CD4-positive, alpha-beta T cell (primary cell): ENCODE data around the gene FAM184B. TPM values are rescaled to one million over a fixed set of nuclear protein-coding genes. Genes with fewer than 3 reads are reported as not detected.

Source experiments
- ATAC-seq: fragments of 200-7000 bp; cut with Tn5 transposase; one replicate; pipeline ENCODE4 v1.10.0; 2022; ENCODE audit warnings: mild to moderate bottlenecking; ENCODE audit not compliant: poor library complexity
- CTCF ChIA-PET: fragments of 350-600 bp; sonication (Branson Sonifier 250); formaldehyde crosslinking; loops from one replicate; lab custom pipeline; 2021; ENCODE audit warnings: antibody characterized with exemption, inconsistent platforms; lab: Charles Lee
- POLR2A ChIA-PET: fragments of 350-600 bp; sonication (Branson Sonifier 250); formaldehyde crosslinking; loops from one replicate; lab custom pipeline; 2021; ENCODE audit warnings: antibody characterized with exemption, inconsistent platforms; lab: Charles Lee
- DNase-seq, 14 experiments: peaks; one replicate each; pipeline ENCODE4 v3.0.0-alpha.2; 2013 to 2020; ENCODE audit warnings: mixed read lengths in 2 of 14
- H3K27ac ChIP-seq, 2 donors: one replicate each; pipeline versions ENCODE4 v1.5.1 to v1.7.0; 2013; ENCODE audit warnings: low read length in 2 of 2, low read depth in 1 of 2, mild to moderate bottlenecking in 1 of 2
- H3K27me3 ChIP-seq, 2 experiments: 1 replicate in 1 of 2; 2 replicates in 1 of 2; pipeline versions ENCODE4 v1.6.1 to v1.7.0; 2013; ENCODE audit warnings: low read length in 2 of 2, control low read depth in 1 of 2, mild to moderate bottlenecking in 1 of 2, moderate library complexity in 1 of 2; ENCODE audit not compliant: insufficient read depth in 2 of 2, control insufficient read depth in 1 of 2
- H3K36me3 ChIP-seq: one replicate; pipeline ENCODE4 v1.6.1; 2013; ENCODE audit warnings: low read length, control low read depth; ENCODE audit not compliant: insufficient read depth
- H3K4me1 ChIP-seq: one replicate; pipeline ENCODE4 v1.6.1; 2013; ENCODE audit warnings: low read length, control low read depth; ENCODE audit not compliant: insufficient read depth
- H3K4me3 ChIP-seq: one replicate; pipeline ENCODE4 v1.5.1; 2013; ENCODE audit warnings: mild to moderate bottlenecking, low read length, moderate library complexity
- H3K9me3 ChIP-seq, 2 experiments: 1 replicate in 1 of 2; 2 replicates in 1 of 2; pipeline versions ENCODE4 v1.6.1 to v1.7.0; 2013; ENCODE audit warnings: low read length in 2 of 2, mild to moderate bottlenecking in 2 of 2, control low read depth in 1 of 2, moderate library complexity in 1 of 2; ENCODE audit not compliant: control insufficient read depth in 1 of 2, insufficient read depth in 1 of 2
- H3K27ac Mint-ChIP-seq: one replicate; pipeline ENCODE4 v1.8.0; 2020; ENCODE audit warnings: mixed read lengths
- H3K27me3 Mint-ChIP-seq: one replicate; pipeline ENCODE4 v1.8.0; 2021; ENCODE audit warnings: mixed read lengths
- H3K36me3 Mint-ChIP-seq: one replicate; pipeline ENCODE4 v1.8.0; 2021; ENCODE audit warnings: low read depth, mixed read lengths
- H3K4me1 Mint-ChIP-seq: one replicate; pipeline ENCODE4 v1.8.0; 2021; ENCODE audit warnings: low read depth, mixed read lengths
- H3K4me3 Mint-ChIP-seq: one replicate; pipeline ENCODE4 v1.8.0; 2020; ENCODE audit warnings: mild to moderate bottlenecking, mixed read lengths
- H3K9me3 Mint-ChIP-seq: one replicate; pipeline ENCODE4 v1.8.0; 2020; ENCODE audit warnings: mixed read lengths
- intact Hi-C, 2 experiments: fragments of 100-400 bp; cut with DNase I in 1 of 2; cut with micrococcal nuclease in 1 of 2; formaldehyde crosslinking; loops; one replicate each; pipeline versions ENCODE4 v1.15.1 to v1.9.0; 2023 to 2025; cut with DNase I, micrococcal nuclease
- total RNA-seq, 174 experiments: library from RNA in 2 of 174; stranded (reverse) in 2 of 174; gene quantifications; one replicate each; pipeline ENCODE4 v1.2.3 and lab custom pipeline; 2021 to 2026
- TF ChIP-seq, protein P1 (sequence below): fragments of 200-600 bp; IDR thresholded peaks from one replicate; pipeline ENCODE4 v1.8.0; 2022; ENCODE audit warnings: antibody characterized with exemption, mild to moderate bottlenecking

Gene FAM184B
- total RNA-seq, 2 experiments from 2014 or later: not detected

DNA sequence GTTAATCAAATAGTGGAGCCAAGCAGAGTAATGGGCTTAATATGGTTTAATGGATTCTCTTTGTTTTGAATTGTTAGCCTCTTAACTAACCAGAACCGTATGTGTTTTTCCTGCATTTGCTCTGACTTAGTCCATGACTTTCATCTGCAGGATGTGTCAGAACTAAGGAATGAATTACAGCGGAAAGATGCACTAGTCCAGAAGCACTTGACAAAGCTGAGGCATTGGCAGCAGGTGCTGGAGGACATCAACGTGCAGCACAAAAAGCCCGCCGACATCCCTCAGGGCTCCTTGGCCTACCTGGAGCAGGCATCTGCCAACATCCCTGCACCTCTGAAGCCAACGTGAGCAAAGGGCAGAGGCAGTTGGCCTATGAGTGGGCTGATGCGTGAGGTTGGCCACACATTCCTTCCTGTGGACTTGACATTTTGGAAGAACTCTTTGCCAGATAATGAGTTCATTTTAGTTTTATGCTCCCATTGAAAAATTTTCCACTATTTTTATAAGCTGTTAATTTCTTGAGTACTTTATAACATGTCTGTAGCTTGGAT lies 157.9 kb downstream of the FAM184B start:
- H3K4me1 ChIP-seq: peaks cover 12% of the 10 kb centered on the region
- ATAC-seq (no peak), DNase-seq (no peak)
- ChIA-PET POLR2A (no interaction called here), CTCF (no interaction called here)
- H3K27ac ChIP-seq: no peak overlapping the region
- H3K27me3 ChIP-seq: no peaks in the 10 kb centered on the region
- no peak overlapping the region for H3K4me3 ChIP-seq
- peaks cover 95% of the 10 kb centered on the region for H3K36me3 ChIP-seq
- Mint-ChIP-seq H3K4me1 (peaks cover 38% of the 10 kb centered on the region), H3K9me3 (no peaks in the 10 kb centered on the region), H3K4me3 (no peak overlapping the region), H3K27me3 (no peaks in the 10 kb centered on the region), H3K27ac (no peak overlapping the region), H3K36me3 (peaks cover 94% of the 10 kb centered on the region)
- TF ChIP-seq, protein P1, sequence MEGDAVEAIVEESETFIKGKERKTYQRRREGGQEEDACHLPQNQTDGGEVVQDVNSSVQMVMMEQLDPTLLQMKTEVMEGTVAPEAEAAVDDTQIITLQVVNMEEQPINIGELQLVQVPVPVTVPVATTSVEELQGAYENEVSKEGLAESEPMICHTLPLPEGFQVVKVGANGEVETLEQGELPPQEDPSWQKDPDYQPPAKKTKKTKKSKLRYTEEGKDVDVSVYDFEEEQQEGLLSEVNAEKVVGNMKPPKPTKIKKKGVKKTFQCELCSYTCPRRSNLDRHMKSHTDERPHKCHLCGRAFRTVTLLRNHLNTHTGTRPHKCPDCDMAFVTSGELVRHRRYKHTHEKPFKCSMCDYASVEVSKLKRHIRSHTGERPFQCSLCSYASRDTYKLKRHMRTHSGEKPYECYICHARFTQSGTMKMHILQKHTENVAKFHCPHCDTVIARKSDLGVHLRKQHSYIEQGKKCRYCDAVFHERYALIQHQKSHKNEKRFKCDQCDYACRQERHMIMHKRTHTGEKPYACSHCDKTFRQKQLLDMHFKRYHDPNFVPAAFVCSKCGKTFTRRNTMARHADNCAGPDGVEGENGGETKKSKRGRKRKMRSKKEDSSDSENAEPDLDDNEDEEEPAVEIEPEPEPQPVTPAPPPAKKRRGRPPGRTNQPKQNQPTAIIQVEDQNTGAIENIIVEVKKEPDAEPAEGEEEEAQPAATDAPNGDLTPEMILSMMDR: no peak
- intact Hi-C loops: no loop called here
- no peaks in the 10 kb centered on the region for H3K9me3 ChIP-seq

- peaks cover 85% of the 10 kb centered on the region for H3K36me3 Mint-ChIP-seq
- TF ChIP-seq, protein P1: no peak
Measured at GRCh38 chr4:17619416-17620105, 161.9 kb downstream of the FAM184B start.

DNA sequence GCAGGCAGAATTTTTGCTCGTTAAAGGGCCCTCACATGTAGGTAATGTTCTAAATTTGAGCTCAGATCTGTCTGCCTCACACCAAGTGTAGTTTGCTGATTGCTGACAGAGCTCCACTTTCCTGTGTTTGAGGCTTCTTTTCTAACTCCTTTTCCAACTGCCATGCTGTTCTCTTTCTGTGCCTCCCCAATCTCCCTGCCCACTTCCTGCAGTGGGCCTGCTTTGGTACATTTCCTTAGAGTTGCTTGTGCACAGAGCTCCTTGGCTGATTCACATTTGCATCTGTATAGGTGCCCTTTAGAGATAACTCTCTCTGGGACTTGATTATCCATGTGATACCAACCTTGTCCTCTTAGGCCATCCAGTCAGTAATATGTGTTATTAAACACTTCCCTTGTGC lies 162.5 kb downstream of the FAM184B start:
- H3K4me3 ChIP-seq: no peak overlapping the region
- H3K36me3 ChIP-seq: peaks cover 68% of the 10 kb centered on the region
- no peaks in the 10 kb centered on the region for H3K9me3 ChIP-seq
- Mint-ChIP-seq H3K27ac (no peak overlapping the region), H3K9me3 (no peaks in the 10 kb centered on the region), H3K36me3 (peaks cover 85% of the 10 kb centered on the region), H3K4me3 (peak overlapping the region; percentile 16), H3K27me3 (no peaks in the 10 kb centered on the region), H3K4me1 (peaks cover 67% of the 10 kb centered on the region)
- ChIA-PET POLR2A (interaction anchor here (0.6 kb wide), 1 partner anchor 42 kb away, joined by 3 read pairs; the partner anchor contains the start of gene LAP3), CTCF (interaction anchor here (1.3 kb wide), 1 partner anchor 107 kb away, joined by 3 read pairs; the partner anchor contains the start of gene QDPR)
- no peaks in the 10 kb centered on the region for H3K27me3 ChIP-seq
- no peak overlapping the region for H3K27ac ChIP-seq
- no peak for ATAC-seq
- peaks cover 49% of the 10 kb centered on the region for H3K4me1 ChIP-seq
- DNase-seq: no peak
- TF ChIP-seq, protein P1: no peak
- intact Hi-C loops: loop anchor here in 1 of 2 experiments (10.0 kb wide), 1 partner anchor 196 kb away; the partner anchor contains the start of genes DCAF16 and NCAPG

More at GRCh38 chr4:17619416-17620105, 161.9 kb downstream of the FAM184B start:
- Mint-ChIP-seq H3K27me3 (no peaks in the 10 kb centered on the region), H3K9me3 (no peaks in the 10 kb centered on the region), H3K4me3 (peak overlapping the region; percentile 20), H3K4me1 (peaks cover 67% of the 10 kb centered on the region), H3K27ac (no peak overlapping the region)
- ChIA-PET POLR2A (interaction anchor here (0.6 kb wide), 1 partner anchor 43 kb away, joined by 3 read pairs; the partner anchor contains the start of gene LAP3), CTCF (interaction anchor here (1.3 kb wide), 1 partner anchor 108 kb away, joined by 3 read pairs; the partner anchor contains the start of gene QDPR)
- intact Hi-C loops: loop anchor here in 1 of 2 experiments (10.0 kb wide), 1 partner anchor 195 kb away; the partner anchor contains the start of genes DCAF16 and NCAPG
- H3K27ac ChIP-seq: no peak overlapping the region
- no peaks in the 10 kb centered on the region for H3K27me3 ChIP-seq
- H3K9me3 ChIP-seq: no peaks in the 10 kb centered on the region
- peaks cover 74% of the 10 kb centered on the region for H3K36me3 ChIP-seq
- no peak overlapping the region for H3K4me3 ChIP-seq
- ATAC-seq: no peak
- no peak for DNase-seq
- peaks cover 49% of the 10 kb centered on the region for H3K4me1 ChIP-seq
